Ectodermal cell (in vitro differentiated cells): ENCODE measurements around the gene KIF25.

Experiments
- H3K27ac ChIP-seq: 2 replicates; pipeline ENCODE4 v1.7.0; 2013; ENCODE audit warnings: mild to moderate bottlenecking, low read depth, low read length; ENCODE audit not compliant: insufficient read depth, poor library complexity, severe bottlenecking
- H3K27me3 ChIP-seq: 2 replicates; pipeline ENCODE4 v1.7.0; 2013; ENCODE audit warnings: mild to moderate bottlenecking, low read length; ENCODE audit not compliant: insufficient read depth, control insufficient read depth, poor library complexity, severe bottlenecking
- H3K36me3 ChIP-seq: one replicate; pipeline ENCODE4 v1.7.0; 2013; ENCODE audit warnings: low read length; ENCODE audit not compliant: control insufficient read depth, insufficient read depth
- H3K4me1 ChIP-seq: one replicate; pipeline ENCODE4 v1.7.0; 2013; ENCODE audit warnings: low read length; ENCODE audit not compliant: control insufficient read depth, insufficient read depth
- H3K4me3 ChIP-seq: 2 replicates; pipeline ENCODE4 v1.7.0; 2013; ENCODE audit warnings: low read depth, low read length, control low read depth; ENCODE audit not compliant: insufficient read depth
- H3K9me3 ChIP-seq: 2 replicates; pipeline ENCODE4 v1.7.0; 2013; ENCODE audit warnings: mild to moderate bottlenecking, low read length, moderate library complexity; ENCODE audit not compliant: control insufficient read depth
- WGBS, 2 experiments: methylation state at CpG; one replicate each; pipeline ENCODE4 v1.1.7; 2013; ENCODE audit warnings: missing lambda C conversion rate in 2 of 2; 5-methylcytosine and 5-hydroxymethylcytosine counted together

The KIF25 gene

GRCh38 chr6:168026925-168027324, 29.5 kb downstream of the KIF25 start:
- no peaks in the 10 kb centered on the region for H3K9me3 ChIP-seq
- peaks cover under 1% of the 10 kb centered on the region for H3K4me1 ChIP-seq
- H3K4me3 ChIP-seq, result no peak overlapping the region
- 88% methylated on average over 9 of the region's 9 CpGs for WGBS, 2 experiments
- no peaks in the 10 kb centered on the region for H3K27me3 ChIP-seq
- no peaks in the 10 kb centered on the region for H3K36me3 ChIP-seq
- H3K27ac ChIP-seq, result no peak overlapping the region

- no peak overlapping the region for H3K4me3 ChIP-seq
- H3K27ac ChIP-seq, result no peak overlapping the region
- no peaks in the 10 kb centered on the region for H3K36me3 ChIP-seq
- H3K27me3 ChIP-seq, result no peaks in the 10 kb centered on the region
- no peaks in the 10 kb centered on the region for H3K9me3 ChIP-seq
- 90 to 94% methylated on average over 16 of the region's 16 CpGs for WGBS, 2 experiments
- H3K4me1 ChIP-seq, result peaks cover 7% of the 10 kb centered on the region
Measured at GRCh38 chr6:168027521-168027920, 30.1 kb downstream of the KIF25 start.

GRCh38 chr6:168028181-168028580, 30.7 kb downstream of the KIF25 start:
- Histone ChIP-seq H3K9me3 (no peaks in the 10 kb centered on the region), H3K27ac (no peak overlapping the region), H3K4me1 (peaks cover 9% of the 10 kb centered on the region), H3K36me3 (no peaks in the 10 kb centered on the region), H3K4me3 (no peak overlapping the region), H3K27me3 (no peaks in the 10 kb centered on the region)
- WGBS, 2 experiments, result 91 to 95% methylated on average over 9 of the region's 9 CpGs

GRCh38 chr6:168029459-168030217, 32.2 kb downstream of the KIF25 start:
- Histone ChIP-seq H3K4me1 (peaks cover 9% of the 10 kb centered on the region), H3K27me3 (no peaks in the 10 kb centered on the region), H3K36me3 (no peaks in the 10 kb centered on the region), H3K9me3 (no peaks in the 10 kb centered on the region), H3K27ac (no peak overlapping the region), H3K4me3 (no peak overlapping the region)
- 90 to 91% methylated on average over 14 of the region's 14 CpGs for WGBS, 2 experiments

GRCh38 chr6:168030218-168030746, 32.8 kb downstream of the KIF25 start:
- no peak overlapping the region for H3K27ac ChIP-seq
- no peaks in the 10 kb centered on the region for H3K27me3 ChIP-seq
- H3K4me1 ChIP-seq, result peaks cover 9% of the 10 kb centered on the region
- no peaks in the 10 kb centered on the region for H3K36me3 ChIP-seq
- WGBS, 2 experiments, result 58 to 62% methylated on average over 5 of the region's 5 CpGs
- no peaks in the 10 kb centered on the region for H3K9me3 ChIP-seq
- no peak overlapping the region for H3K4me3 ChIP-seq

GRCh38 chr6:168030908-168031307, 33.4 kb downstream of the KIF25 start:
- 70 to 73% methylated on average over 2 of the region's 2 CpGs for WGBS, 2 experiments
- Histone ChIP-seq H3K4me3 (no peak overlapping the region), H3K27ac (no peak overlapping the region), H3K9me3 (no peaks in the 10 kb centered on the region), H3K36me3 (no peaks in the 10 kb centered on the region), H3K4me1 (peaks cover 9% of the 10 kb centered on the region), H3K27me3 (no peaks in the 10 kb centered on the region)

- peaks cover 9% of the 10 kb centered on the region for H3K4me1 ChIP-seq
- H3K36me3 ChIP-seq, result no peaks in the 10 kb centered on the region
- WGBS, 2 experiments, result 96 to 97% methylated on average over 14 of the region's 14 CpGs
- no peaks in the 10 kb centered on the region for H3K9me3 ChIP-seq
- H3K27ac ChIP-seq, result no peak overlapping the region
- no peak overlapping the region for H3K4me3 ChIP-seq
- H3K27me3 ChIP-seq, result no peaks in the 10 kb centered on the region
Measured at GRCh38 chr6:168031411-168031971, 34.0 kb downstream of the KIF25 start.

GRCh38 chr6:168032005-168032760, 34.7 kb downstream of the KIF25 start:
- H3K4me3 ChIP-seq, result no peak overlapping the region
- H3K4me1 ChIP-seq, result peaks cover 9% of the 10 kb centered on the region
- H3K27me3 ChIP-seq, result no peaks in the 10 kb centered on the region
- no peaks in the 10 kb centered on the region for H3K36me3 ChIP-seq
- 75 to 81% methylated on average over 11 of the region's 12 CpGs for WGBS, 2 experiments
- H3K9me3 ChIP-seq, result no peaks in the 10 kb centered on the region
- no peak overlapping the region for H3K27ac ChIP-seq

GRCh38 chr6:168033791-168034190, 36.3 kb downstream of the KIF25 start:
- peaks cover 6% of the 10 kb centered on the region for H3K36me3 ChIP-seq
- H3K27me3 ChIP-seq, result no peaks in the 10 kb centered on the region
- no peak overlapping the region for H3K27ac ChIP-seq
- peaks cover 5% of the 10 kb centered on the region for H3K9me3 ChIP-seq
- no peak overlapping the region for H3K4me3 ChIP-seq
- H3K4me1 ChIP-seq, result peaks cover 9% of the 10 kb centered on the region
- 95 to 96% methylated on average over 12 of the region's 12 CpGs for WGBS, 2 experiments

- WGBS, 2 experiments, result 71 to 76% methylated on average over 18 of the region's 18 CpGs
- no peak overlapping the region for H3K4me3 ChIP-seq
- no peak overlapping the region for H3K27ac ChIP-seq
- peaks cover 9% of the 10 kb centered on the region for H3K4me1 ChIP-seq
- peaks cover 6% of the 10 kb centered on the region for H3K9me3 ChIP-seq
- H3K27me3 ChIP-seq, result no peaks in the 10 kb centered on the region
- peaks cover 6% of the 10 kb centered on the region for H3K36me3 ChIP-seq
Measured at GRCh38 chr6:168034537-168034936, 37.1 kb downstream of the KIF25 start.
